Measurements from ENCODE around the gene AOPEP. TPM values are rescaled to one million over a fixed set of nuclear protein-coding genes. Genes with fewer than 3 reads are reported as not detected.
A peak's percentile ranks its signal among the peaks of the same experiment; 100 is the strongest.

The AOPEP gene
- total and polyA plus RNA-seq, 10 donors: 14.8 to 86.1 (median 51.3) TPM

DNA sequence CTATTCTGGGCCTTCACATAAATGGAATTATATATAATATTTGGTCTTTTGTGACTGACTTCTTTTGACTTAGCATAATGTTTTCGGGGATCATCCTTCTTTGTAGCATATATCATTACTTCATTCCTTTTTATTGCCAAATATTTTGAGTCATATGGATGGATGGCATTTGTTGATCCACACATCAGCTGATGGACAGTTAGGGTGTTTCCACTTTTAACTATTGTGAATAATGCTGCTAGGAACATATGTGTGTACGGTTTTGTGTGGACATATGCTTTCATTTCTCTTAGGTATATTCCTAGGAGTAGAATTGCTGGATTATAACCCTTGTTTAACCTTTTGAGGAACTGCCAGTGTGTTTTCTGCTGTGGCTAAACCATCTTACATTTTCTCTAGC, 341.4 kb downstream of the AOPEP start:
- no peak for DNase-seq
- 45 to 79% (median 49%) methylated on average over 2 of the region's 2 CpGs for WGBS, 5 donors
- TF ChIP-seq POLR2AphosphoS5 (IDR thresholded peaks at IDR 0.05) (no peak), POLR2A (IDR thresholded peaks at IDR 0.05) (no peak)
- TF ChIP-seq, protein P1, sequence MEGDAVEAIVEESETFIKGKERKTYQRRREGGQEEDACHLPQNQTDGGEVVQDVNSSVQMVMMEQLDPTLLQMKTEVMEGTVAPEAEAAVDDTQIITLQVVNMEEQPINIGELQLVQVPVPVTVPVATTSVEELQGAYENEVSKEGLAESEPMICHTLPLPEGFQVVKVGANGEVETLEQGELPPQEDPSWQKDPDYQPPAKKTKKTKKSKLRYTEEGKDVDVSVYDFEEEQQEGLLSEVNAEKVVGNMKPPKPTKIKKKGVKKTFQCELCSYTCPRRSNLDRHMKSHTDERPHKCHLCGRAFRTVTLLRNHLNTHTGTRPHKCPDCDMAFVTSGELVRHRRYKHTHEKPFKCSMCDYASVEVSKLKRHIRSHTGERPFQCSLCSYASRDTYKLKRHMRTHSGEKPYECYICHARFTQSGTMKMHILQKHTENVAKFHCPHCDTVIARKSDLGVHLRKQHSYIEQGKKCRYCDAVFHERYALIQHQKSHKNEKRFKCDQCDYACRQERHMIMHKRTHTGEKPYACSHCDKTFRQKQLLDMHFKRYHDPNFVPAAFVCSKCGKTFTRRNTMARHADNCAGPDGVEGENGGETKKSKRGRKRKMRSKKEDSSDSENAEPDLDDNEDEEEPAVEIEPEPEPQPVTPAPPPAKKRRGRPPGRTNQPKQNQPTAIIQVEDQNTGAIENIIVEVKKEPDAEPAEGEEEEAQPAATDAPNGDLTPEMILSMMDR (IDR thresholded peaks at IDR 0.05 in 8 of 11, conservative IDR thresholded peaks at IDR 0.05 in 3 of 11): no peak
- intact Hi-C loops (cut with DNase I; ENCODE audit: low total_unique reads): no loop called here
- Histone ChIP-seq H3K4me1 (peaks cover 0 to 66% (median 30%) of the 10 kb centered on the region in 6 donors), H3K9me3 (no peaks in the 10 kb centered on the region), H3K27ac (no peak overlapping the region), H3K4me3 (no peak overlapping the region), H3K36me3 (peaks cover 0 to 43% (median 13%) of the 10 kb centered on the region in 6 donors), H3K27me3 (replicated peaks in 1 of 7) (no peaks in the 10 kb centered on the region)

DNA sequence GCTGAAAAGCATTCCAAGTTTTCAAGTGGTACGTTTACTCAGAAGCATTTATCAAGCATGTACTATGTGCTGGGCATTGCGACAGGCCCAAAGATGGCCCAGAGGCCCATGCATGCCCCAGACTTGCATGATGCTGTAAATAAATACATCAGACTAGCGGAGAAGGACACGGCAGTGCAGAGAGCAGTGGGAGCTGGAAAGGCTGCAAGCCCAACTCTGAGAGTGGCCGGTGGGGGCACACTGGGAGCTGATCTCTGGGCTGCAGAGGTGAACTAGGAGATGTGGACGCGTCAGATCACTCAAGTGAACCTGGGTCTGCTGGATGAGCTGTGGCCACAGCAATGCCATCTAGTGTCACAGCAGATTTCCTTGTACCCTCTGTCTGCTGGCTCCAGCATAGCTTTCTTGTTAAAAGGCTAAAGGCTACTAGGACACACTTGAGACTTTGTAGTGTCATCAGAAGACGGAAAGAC, 344.1 kb downstream of the AOPEP start:
- H3K27ac ChIP-seq: peak overlapping the region in 3 of 8 donors; percentile 19 to 43 (median 34)
- no peaks in the 10 kb centered on the region for H3K9me3 ChIP-seq
- WGBS, 5 donors: 79 to 89% (median 84%) methylated on average over 7 to 8 of the region's 8 CpGs
- intact Hi-C loops (cut with DNase I; ENCODE audit: low total_unique reads): no loop called here
- TF ChIP-seq POLR2AphosphoS5 (IDR thresholded peaks at IDR 0.05): peak in 1 of 3 donors; percentile 22
- TF ChIP-seq, protein P1 (IDR thresholded peaks at IDR 0.05 in 8 of 11, conservative IDR thresholded peaks at IDR 0.05 in 3 of 11): no peak
- H3K36me3 ChIP-seq: peaks cover 0 to 27% (median 4%) of the 10 kb centered on the region in 6 donors
- no peak for DNase-seq
- H3K4me1 ChIP-seq: peaks cover 0 to 50% (median 21%) of the 10 kb centered on the region in 6 donors
- H3K4me3 ChIP-seq: no peak overlapping the region
- no peaks in the 10 kb centered on the region for H3K27me3 ChIP-seq (replicated peaks in 1 of 7)

DNA sequence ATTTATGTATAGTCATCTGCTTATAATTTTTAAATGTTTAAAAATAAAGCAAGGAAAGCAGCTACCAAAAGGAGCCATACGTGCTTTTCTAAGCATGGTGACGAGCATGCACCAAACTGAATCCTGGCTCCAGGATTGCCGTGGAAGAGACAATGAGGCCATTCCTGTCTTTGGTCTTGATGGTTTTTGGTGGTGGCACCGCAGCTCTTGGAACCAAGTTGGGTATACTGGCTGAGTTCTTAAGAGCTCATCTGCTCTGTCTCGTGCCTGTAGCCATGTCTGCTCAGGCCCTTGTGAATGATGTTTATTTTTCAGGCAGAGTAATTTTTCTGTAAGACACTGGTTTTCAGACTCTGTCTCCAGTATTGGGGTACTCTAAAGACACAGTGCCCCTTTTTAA, 345.0 kb downstream of the AOPEP start:
- 81 to 96% (median 89%) methylated on average over 5 of the region's 5 CpGs for WGBS, 5 donors
- Histone ChIP-seq H3K4me1 (peaks cover 0 to 44% (median 22%) of the 10 kb centered on the region in 6 donors), H3K27me3 (replicated peaks in 1 of 7) (no peaks in the 10 kb centered on the region), H3K9me3 (no peaks in the 10 kb centered on the region), H3K27ac (no peak overlapping the region), H3K36me3 (peaks cover 0 to 26% (median 4%) of the 10 kb centered on the region in 6 donors), H3K4me3 (no peak overlapping the region)
- no peak for DNase-seq
- TF ChIP-seq, protein P1 (IDR thresholded peaks at IDR 0.05 in 8 of 11, conservative IDR thresholded peaks at IDR 0.05 in 3 of 11): no peak
- TF ChIP-seq POLR2A (IDR thresholded peaks at IDR 0.05) (no peak), POLR2AphosphoS5 (IDR thresholded peaks at IDR 0.05) (no peak)
- intact Hi-C loops (cut with DNase I; ENCODE audit: low total_unique reads): no loop called here

DNA sequence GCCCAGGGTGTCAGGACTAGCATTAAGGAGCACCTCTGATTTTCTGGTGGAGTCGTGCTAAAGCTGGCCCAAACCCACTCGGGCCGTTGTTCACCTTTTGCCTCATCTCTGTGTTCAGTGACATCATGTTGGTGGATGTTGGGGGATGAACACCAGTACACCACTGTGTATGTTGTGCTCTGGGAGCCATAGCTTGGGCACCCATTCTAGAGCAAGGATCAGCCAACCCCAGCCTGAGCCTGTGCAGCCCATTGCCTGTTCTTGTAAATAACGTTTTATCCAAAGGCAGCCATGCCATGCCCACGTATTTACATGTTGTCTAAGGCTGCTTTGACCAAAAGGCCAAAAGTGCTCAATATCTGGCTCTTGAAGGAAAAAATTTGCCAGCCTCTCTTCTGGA, 345.4 kb downstream of the AOPEP start:
- Histone ChIP-seq H3K4me3 (no peak overlapping the region), H3K9me3 (no peaks in the 10 kb centered on the region), H3K36me3 (peaks cover 0 to 25% (median 4%) of the 10 kb centered on the region in 6 donors), H3K4me1 (peaks cover 0 to 48% (median 23%) of the 10 kb centered on the region in 6 donors), H3K27me3 (replicated peaks in 1 of 7) (no peaks in the 10 kb centered on the region), H3K27ac (no peak overlapping the region)
- no peak for TF ChIP-seq POLR2AphosphoS5 (IDR thresholded peaks at IDR 0.05)
- no peak for TF ChIP-seq POLR2A (IDR thresholded peaks at IDR 0.05)
- TF ChIP-seq, protein P1 (IDR thresholded peaks at IDR 0.05 in 8 of 11, conservative IDR thresholded peaks at IDR 0.05 in 3 of 11): no peak
- DNase-seq: no peak
- WGBS, 5 donors: 78 to 98% (median 88%) methylated on average over 5 of the region's 5 CpGs
- intact Hi-C loops (cut with DNase I; ENCODE audit: low total_unique reads): no loop called here

Data from spleen (tissue), 11 donors.